Heart right ventricle (tissue), 16 donors: ENCODE results near the gene MRPL49. TPM values are rescaled to one million over a fixed set of nuclear protein-coding genes. Genes with fewer than 3 reads are reported as not detected.
A peak's percentile ranks its signal among the peaks of the same experiment; 100 is the strongest.
"Not testable (repeated sequence)": the region's sequence is repeated elsewhere in the genome, so short reads cannot be mapped to it uniquely, and the experiment has no call there.

ENCODE experiments used
- ATAC-seq, 8 donors: fragments of 200-7000 bp; cut with Tn5 transposase; one replicate each; pipeline ENCODE4 v1.9.1; 2020; ENCODE audit warnings: mild to moderate bottlenecking in 8 of 8, moderate library complexity in 8 of 8, moderate number of reproducible peaks in 1 of 8
- DNase-seq, 2 donors: peaks; one replicate each; pipeline ENCODE4 v3.0.0-alpha.2; 2020
- H3K27ac ChIP-seq, 10 donors: fragments of 200-600 bp; sonication (generic) in 2 of 10; one replicate each; pipeline versions ENCODE4 v1.5.0 to v1.8.0; 2020 to 2022; ENCODE audit warnings: mild to moderate bottlenecking in 3 of 10
- H3K27me3 ChIP-seq, 7 donors: fragments of 200-600 bp; one replicate each; pipeline ENCODE4 v1.8.0; 2021 to 2022; ENCODE audit warnings: mild to moderate bottlenecking in 2 of 7
- H3K36me3 ChIP-seq, 9 donors: fragments of 200-600 bp; sonication (generic) in 1 of 9; one replicate each; pipeline versions ENCODE4 v1.5.0 to v1.8.0; 2020 to 2022; ENCODE audit warnings: mild to moderate bottlenecking in 2 of 9
- H3K4me1 ChIP-seq, 9 donors: fragments of 200-600 bp; sonication (generic) in 1 of 9; one replicate each; pipeline versions ENCODE4 v1.5.0 to v1.8.0; 2020 to 2022; ENCODE audit warnings: mild to moderate bottlenecking in 4 of 9
- H3K4me3 ChIP-seq, 10 donors: fragments of 200-600 bp; sonication (generic) in 2 of 10; one replicate each; pipeline versions ENCODE4 v1.5.0 to v1.8.0; 2020 to 2022; ENCODE audit warnings: mild to moderate bottlenecking in 7 of 10, moderate library complexity in 2 of 10
- H3K9me3 ChIP-seq, 11 donors: fragments of 200-600 bp in 10 of 11; sonication (generic) in 2 of 11; one replicate each; pipeline versions ENCODE4 v1.5.0 to v1.8.0; 2013 to 2022; ENCODE audit warnings: mild to moderate bottlenecking in 2 of 11, control low read depth in 1 of 11, moderate library complexity in 1 of 11
- CTCF ChIP-seq, 9 donors: fragments of 200-600 bp; sonication (generic) in 2 of 9; IDR thresholded peaks; one replicate each; pipeline versions ENCODE4 v1.5.0 to v1.8.0; 2021 to 2022; ENCODE audit warnings: antibody characterized with exemption in 9 of 9, mild to moderate bottlenecking in 5 of 9, moderate library complexity in 1 of 9
- WGBS, 2 donors: extraction: QIAGEN DNeasy Blood & Tissue Kit; methylation state at CpG; one replicate each; pipeline ENCODE4 v1.1.7; 2013; ENCODE audit warnings: inconsistent platforms in 1 of 2; 5-methylcytosine and 5-hydroxymethylcytosine counted together
- intact Hi-C, 10 donors: fragments of 100-400 bp; cut with DNase I; formaldehyde crosslinking; loops; one replicate each; pipeline versions ENCODE4 v1.11.1 to v1.14.2; 2022
- polyA plus RNA-seq, 2 donors: library from polyadenylated mRNA; stranded (reverse); fragments of 200-250 nt; gene quantifications; one replicate each; pipeline ENCODE4 v1.2.3, GENCODE V29; 2013
- total RNA-seq, 10 donors: library from RNA; stranded (reverse); fragmentation: NEBNext Ultra II Directional in 3 of 10; extraction: Animal tissue kit (Norgen Biotek cat#: 25700) in 3 of 10; gene quantifications; one replicate each; pipeline versions ENCODE4 v1.2.1 to v1.2.4, GENCODE V29; 2021 to 2023
- donor health status: Arrhythmogenic right ventricular cardiomyopathy.
- donor health status: ischemic (EF 13 %, LVEDD 7.1; RV severe dilation, severe dysfunction).
- donor health status: healthy with polysubstance abuse.
- donor health status: DM: no; HTN: yes; CAD: no.
- donor health status: DM: no; HTN: no; CAD: no.
- donor health status: ischemic (EF 25% LVEDD 6.9; RV normal size, moderate dysfunction).
- donor health status: ischemic (EF 25% LVEDD 5.7; RV mildly dilated, moderate dysfunction).
- donor health status: healthy.
- donor health status: DM: yes; HTN: yes; CAD: no.
- donor health status: Ischemic cardiomyopathy.
- donor health status: ischemic (EF 35%, LVEDD 5.7; RV mildly dilated, moderate dysfunction).
- donor health status: nonischemic (EF 11% LVEDD 7.7; RV severe dilation, severe dysfunction).
- donor health status: DM: yes; HTN: yes; CAD: no.
- donor health status: PGD.
- donor health status: ischemic (EF 29% LVEDD 5.4; RV normal size, mild dysfunction).
- donor health status: nonischemic (EF 23%, LVEDD 6.1; RV moderate dilation, normal function).

The MRPL49 gene
- total and polyA plus RNA-seq, 12 donors, result 6.4 to 44.8 (median 39.3) TPM

DNA sequence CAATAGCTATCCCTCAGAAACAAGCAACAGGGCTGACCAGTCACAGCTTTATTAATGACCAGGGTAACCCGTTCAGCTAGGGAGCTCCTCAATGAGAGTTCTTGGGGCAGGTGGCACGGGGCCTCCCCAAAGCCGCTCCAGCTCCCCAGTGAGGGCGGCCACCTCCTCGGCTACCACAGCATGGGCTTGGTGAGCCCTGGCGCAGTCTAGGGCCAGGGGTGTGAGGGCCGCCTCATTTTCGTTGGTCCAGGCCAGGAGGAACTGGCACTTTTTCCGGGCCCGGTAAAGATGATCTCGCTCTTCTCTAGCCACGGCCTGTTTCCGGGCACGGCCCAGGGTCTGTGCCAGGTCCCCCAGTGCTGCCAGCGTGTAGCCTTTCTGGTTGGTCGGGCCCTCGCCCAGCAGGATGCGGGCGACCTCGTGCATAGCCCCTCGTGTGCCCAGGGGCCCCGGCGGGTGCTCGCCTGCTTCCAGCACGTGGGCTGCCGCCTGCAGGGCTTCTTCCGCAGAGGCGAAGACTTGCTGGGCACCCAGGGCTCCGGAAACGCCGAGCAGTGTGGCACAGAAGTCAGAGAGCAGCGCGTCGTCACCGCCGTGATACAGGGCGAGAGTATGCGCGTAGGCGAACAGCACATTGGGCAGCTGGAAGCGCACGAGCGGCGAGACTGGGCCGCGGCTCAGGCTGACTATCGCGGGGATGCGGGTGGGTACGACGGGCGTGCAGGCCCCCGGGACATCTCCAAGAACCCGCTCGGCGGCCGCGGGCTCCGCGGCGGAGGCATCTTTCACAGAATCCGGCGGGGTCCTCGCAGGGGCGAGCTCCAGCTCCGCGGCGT is 5.5 kb upstream of the MRPL49 start:
- peaks cover 0 to 10% (median 0%) of the 10 kb centered on the region in 7 donors for H3K27me3 ChIP-seq
- H3K9me3 ChIP-seq, result no peaks in the 10 kb centered on the region
- no peak for TF ChIP-seq CTCF (IDR thresholded peaks at IDR 0.05)
- intact Hi-C loops, result loop anchor here in 4 of 10 donors (2.0 to 10.0 kb wide), 8 partner anchors 66 to 342 kb away; partner anchors contain the start of genes ARL2 (in 4 of the 4), CAPN1 (in 1 of the 4), PPP2R5B (in 1 of the 4) and SF1 (in 1 of the 4)
- peak overlapping the region; percentile 54 to 99 (median 91) for H3K4me3 ChIP-seq
- peaks cover 0 to 52% (median 24%) of the 10 kb centered on the region in 9 donors for H3K36me3 ChIP-seq
- WGBS, 2 donors, result 23 to 24% methylated on average over 62 to 68 of the region's 68 CpGs
- DNase-seq (no peak), ATAC-seq (peak in 1 of 8 donors; percentile 6)
- H3K27ac ChIP-seq, result peak overlapping the region in 9 of 10 donors; percentile 66 to 95 (median 86)
- H3K4me1 ChIP-seq, result peaks cover 18 to 77% (median 56%) of the 10 kb centered on the region in 9 donors

DNA sequence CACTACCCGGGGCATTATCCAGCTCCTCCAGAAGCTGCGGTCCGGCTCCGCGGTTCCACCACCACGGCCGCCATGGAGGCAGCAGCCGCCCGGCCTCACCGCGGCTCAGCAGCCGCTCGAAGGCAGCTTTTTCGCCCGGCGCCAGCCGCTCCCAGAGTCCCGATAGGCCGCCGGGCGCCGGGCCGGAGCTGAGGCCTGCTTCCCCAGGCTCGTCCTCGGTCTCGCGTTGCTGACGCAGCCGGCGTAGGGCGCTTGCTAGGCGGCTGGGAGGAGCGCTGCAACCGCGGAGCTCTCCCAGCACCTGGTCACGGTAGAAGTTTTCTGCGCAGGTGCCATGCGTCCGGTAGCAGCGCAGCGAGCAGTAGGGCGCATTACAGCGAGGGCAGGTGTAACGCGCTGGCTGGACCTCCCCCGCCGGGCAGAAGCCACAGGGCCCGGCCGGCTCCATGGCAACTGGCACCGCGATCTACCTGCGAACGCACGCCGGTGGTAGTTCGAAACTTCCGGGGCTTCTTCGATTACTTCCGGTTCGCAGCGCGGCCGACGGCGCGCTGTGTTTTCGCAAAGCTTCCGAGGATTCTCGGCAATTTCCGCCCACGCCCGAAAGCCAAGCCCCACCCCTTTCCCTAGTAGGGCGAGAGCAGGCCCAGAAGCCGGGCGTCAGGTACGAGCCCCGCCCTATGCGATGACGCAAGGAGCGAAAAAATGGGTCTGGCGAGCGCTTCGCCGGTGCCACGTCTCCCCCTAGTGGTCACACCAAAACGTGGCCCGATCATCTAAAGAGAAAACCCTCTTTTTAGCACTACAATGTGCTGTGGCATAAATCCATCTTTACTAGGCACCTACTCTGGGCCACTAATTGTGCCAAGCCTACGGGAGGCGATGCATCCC is 4.7 kb upstream of the MRPL49 start, which contains the start of gene ZNHIT2:
Gene ZNHIT2, minus strand, starts transcription at position 496 of the 891 bp plus-strand sequence. Its CDS starts 48 bp downstream, at position 448.
- Histone ChIP-seq H3K27ac (peak within 1 kb of the TSS in 9 of 10 donors; percentile 66 to 95 (median 86)), H3K36me3 (peaks cover 0 to 52% (median 24%) of the 10 kb centered on the region in 9 donors)
- peak; percentile 79 to 99 (median 95) for TF ChIP-seq CTCF (IDR thresholded peaks at IDR 0.05)

DNA sequence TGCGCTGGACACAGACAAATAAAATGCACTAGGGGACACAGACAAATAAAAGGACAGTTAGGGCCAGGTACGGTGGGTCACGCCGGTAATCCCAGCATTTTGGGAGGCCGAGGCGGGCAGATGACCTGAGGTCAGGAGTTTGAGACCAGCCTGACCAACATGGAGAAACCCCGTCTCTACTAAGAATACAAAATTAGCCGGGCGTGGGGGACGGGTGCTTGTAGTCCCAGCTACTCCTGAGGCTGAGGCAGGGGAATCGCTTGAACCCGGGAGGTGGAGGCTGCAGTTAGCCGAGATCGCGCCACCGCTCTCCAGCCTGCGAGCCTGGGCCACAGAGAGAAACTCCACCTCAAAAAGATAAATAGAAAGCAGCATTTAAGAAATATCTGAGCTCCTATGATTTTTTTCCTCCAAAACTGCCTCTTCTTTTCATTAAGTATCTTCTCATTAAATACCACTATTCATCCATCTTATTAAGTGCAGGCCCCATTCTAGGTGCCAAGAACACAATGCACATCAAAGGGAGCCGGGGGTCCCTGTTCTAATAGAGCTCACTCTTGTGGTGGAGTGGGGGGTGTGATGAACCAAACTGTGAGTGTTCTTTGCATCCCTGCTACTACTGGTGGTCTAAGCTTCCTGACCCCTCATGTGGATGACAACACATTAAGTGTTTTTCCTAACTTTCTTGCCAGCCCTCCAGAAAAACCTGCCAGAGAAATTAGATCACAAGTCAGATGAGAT is 3.9 kb upstream of the MRPL49 start:
- no peak for ATAC-seq
- intact Hi-C loops, result loop anchor here in 5 of 10 donors (2.0 to 10.0 kb wide), 9 partner anchors 64 to 343 kb away; partner anchors contain the start of genes ARL2 (in 3 of the 5), CAPN1 (in 1 of the 5), PPP2R5B (in 1 of the 5) and SF1 (in 1 of the 5)
- peaks cover 0 to 52% (median 24%) of the 10 kb centered on the region in 9 donors for H3K36me3 ChIP-seq
- no peak for DNase-seq
- peaks cover 12 to 72% (median 49%) of the 10 kb centered on the region in 9 donors for H3K4me1 ChIP-seq
- H3K9me3 ChIP-seq, result no peaks in the 10 kb centered on the region
- H3K27me3 ChIP-seq, result peaks cover 0 to 2% (median 0%) of the 10 kb centered on the region in 7 donors
- peak overlapping the region in 4 of 10 donors; percentile 88 to 99 (median 96) for H3K4me3 ChIP-seq
- peak in 5 of 9 donors; percentile 8 to 35 (median 27) for TF ChIP-seq CTCF (IDR thresholded peaks at IDR 0.05)
- H3K27ac ChIP-seq, result peak overlapping the region in 7 of 10 donors; percentile 26 to 95 (median 46)
- 81 to 85% methylated on average over 18 of the region's 18 CpGs for WGBS, 2 donors

More for the DNA sequence above, 4.7 kb upstream of the MRPL49 start, which contains the start of gene ZNHIT2:
- DNase-seq, result peak; percentile 99 to 100
- peaks cover 0 to 10% (median 0%) of the 10 kb centered on the region in 7 donors for H3K27me3 ChIP-seq
- H3K4me1 ChIP-seq, result peaks cover 17 to 72% (median 49%) of the 10 kb centered on the region in 9 donors
- intact Hi-C loops, result loop anchor here in 5 of 10 donors (2.0 to 10.0 kb wide), 10 partner anchors 65 to 343 kb away; partner anchors contain the start of genes ARL2 (in 4 of the 5), CAPN1 (in 1 of the 5), PPP2R5B (in 1 of the 5) and SF1 (in 1 of the 5)
- H3K4me3 ChIP-seq, result peak within 1 kb of the TSS; percentile 54 to 99 (median 91)
- WGBS, 2 donors, result 0 to 1% methylated on average over 87 to 89 of the region's 89 CpGs
- ATAC-seq, result peak; percentile 85 to 93 (median 90)
- no peaks in the 10 kb centered on the region for H3K9me3 ChIP-seq

- Histone ChIP-seq H3K4me1 (peaks cover 9 to 67% (median 43%) of the 10 kb centered on the region in 9 donors), H3K36me3 (peaks cover 0 to 52% (median 24%) of the 10 kb centered on the region in 9 donors), H3K27ac (peak overlapping the region in 3 of 10 donors; percentile 9 to 95 (median 46))
- DNase-seq, H3K4me3 ChIP-seq, H3K27me3 ChIP-seq, H3K9me3 ChIP-seq, ATAC-seq: not testable (repeated sequence)
- 91 to 93% methylated on average over 18 of the region's 18 CpGs for WGBS, 2 donors
- intact Hi-C loops, result loop anchor here in 5 of 10 donors (2.0 to 10.0 kb wide), 9 partner anchors 63 to 344 kb away; partner anchors contain the start of genes ARL2 (in 3 of the 5), CAPN1 (in 1 of the 5), PPP2R5B (in 1 of the 5) and SF1 (in 1 of the 5)
Measured at GRCh38 chr11:65118891-65119669, 3.0 kb upstream of the MRPL49 start.
